Stimulated activated naive CD8-positive, alpha-beta T cell treated with anti-CD3 and anti-CD28 coated beads, Interleukin-15, amount 100 ng/mL, for 72 hours (primary cell): ENCODE measurements around the gene ZFP82.

Experiments used
- ATAC-seq: fragments of 150-1000 bp; cut with Tn5 transposase; 2 replicates; pipeline ENCODE4 v1.10.0; 2021; ENCODE audit warnings: mild to moderate bottlenecking, moderate library complexity
- DNase-seq, 2 donors: peaks; one replicate each; pipeline ENCODE4 v3.0.0; 2021 to 2022
- H3K27ac Mint-ChIP-seq, 2 donors: one replicate each; pipeline ENCODE4 v1.8.0; 2022; ENCODE audit warnings: mild to moderate bottlenecking in 2 of 2, mixed read lengths in 2 of 2, moderate library complexity in 2 of 2
- H3K27me3 Mint-ChIP-seq: one replicate; pipeline ENCODE4 v1.8.0; 2022; ENCODE audit warnings: mixed read lengths
- H3K4me1 Mint-ChIP-seq: one replicate; pipeline ENCODE4 v1.8.0; 2022; ENCODE audit warnings: mild to moderate bottlenecking, mixed read lengths
- H3K4me3 Mint-ChIP-seq, 2 donors: one replicate each; pipeline ENCODE4 v1.8.0; 2022; ENCODE audit warnings: mild to moderate bottlenecking in 2 of 2, mixed read lengths in 2 of 2, moderate library complexity in 1 of 2
- H3K9me3 Mint-ChIP-seq, 2 donors: one replicate each; pipeline ENCODE4 v1.8.0; 2022; ENCODE audit warnings: mixed read lengths in 2 of 2

Gene ZFP82

DNA sequence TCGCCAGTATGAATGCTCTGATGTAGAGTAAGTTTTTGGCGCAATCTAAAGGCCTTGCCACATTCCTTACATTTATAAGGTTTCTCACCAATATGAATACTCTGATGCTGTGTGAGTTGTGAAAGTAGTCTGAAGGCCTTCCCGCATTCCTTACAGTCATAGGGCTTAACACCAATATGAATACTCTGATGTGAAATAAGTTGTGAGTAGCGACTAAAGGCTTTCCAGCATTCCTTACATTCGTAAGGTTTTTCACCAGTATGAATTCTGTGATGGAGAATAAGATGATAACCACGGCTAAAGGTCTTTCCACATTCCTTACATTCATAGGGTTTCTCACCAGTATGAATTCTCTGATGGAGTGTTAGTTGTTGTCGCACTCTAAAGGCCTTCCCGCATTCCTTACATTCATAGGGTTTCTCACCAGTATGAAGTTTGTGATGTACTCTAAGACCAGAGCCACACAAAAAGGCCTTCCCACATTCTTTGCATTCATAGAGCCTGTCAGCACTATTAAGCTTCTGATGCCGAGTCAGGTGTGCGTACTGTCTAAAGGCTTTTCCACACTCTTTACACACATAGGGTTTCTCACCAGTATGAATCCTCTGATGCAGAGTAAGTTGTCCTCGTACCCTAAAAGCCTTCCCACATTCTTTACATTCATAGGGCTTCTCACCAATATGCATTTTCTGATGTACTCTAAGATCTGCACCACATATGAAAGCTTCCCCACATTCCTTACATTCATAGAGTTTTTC lies 25.3 kb downstream of the ZFP82 start:
- Mint-ChIP-seq H3K27ac (no peak overlapping the region), H3K27me3 (no peaks in the 10 kb centered on the region), H3K9me3 (peaks cover 45% of the 10 kb centered on the region in 2 donors), H3K4me1 (no peaks in the 10 kb centered on the region), H3K4me3 (no peak overlapping the region)
- DNase-seq = no peak
- no peak for ATAC-seq

DNA sequence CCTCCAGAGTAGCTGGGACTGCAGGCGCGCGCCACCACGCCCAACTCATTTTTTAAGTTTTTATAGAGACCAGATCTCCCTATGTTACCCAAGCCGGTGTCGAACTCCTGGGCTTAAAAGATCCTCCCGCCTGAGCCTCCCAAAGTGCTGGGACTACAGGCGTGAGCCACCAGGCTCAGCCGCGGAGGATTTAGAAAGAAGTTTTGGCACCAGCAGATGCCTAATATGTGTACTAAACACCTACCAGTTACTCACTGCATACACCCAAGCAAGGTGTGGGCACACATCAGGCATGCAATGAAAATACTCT lies 39.0 kb downstream of the ZFP82 start:
- ATAC-seq = no peak
- H3K27ac Mint-ChIP-seq = peak overlapping the region in 1 of 2 donors; percentile 100
- peaks cover 22% of the 10 kb centered on the region for H3K4me1 Mint-ChIP-seq
- DNase-seq = no peak
- H3K27me3 Mint-ChIP-seq = no peaks in the 10 kb centered on the region
- H3K4me3 Mint-ChIP-seq = peak overlapping the region; percentile 97 to 98
- peaks cover 5 to 10% of the 10 kb centered on the region in 2 donors for H3K9me3 Mint-ChIP-seq

DNA sequence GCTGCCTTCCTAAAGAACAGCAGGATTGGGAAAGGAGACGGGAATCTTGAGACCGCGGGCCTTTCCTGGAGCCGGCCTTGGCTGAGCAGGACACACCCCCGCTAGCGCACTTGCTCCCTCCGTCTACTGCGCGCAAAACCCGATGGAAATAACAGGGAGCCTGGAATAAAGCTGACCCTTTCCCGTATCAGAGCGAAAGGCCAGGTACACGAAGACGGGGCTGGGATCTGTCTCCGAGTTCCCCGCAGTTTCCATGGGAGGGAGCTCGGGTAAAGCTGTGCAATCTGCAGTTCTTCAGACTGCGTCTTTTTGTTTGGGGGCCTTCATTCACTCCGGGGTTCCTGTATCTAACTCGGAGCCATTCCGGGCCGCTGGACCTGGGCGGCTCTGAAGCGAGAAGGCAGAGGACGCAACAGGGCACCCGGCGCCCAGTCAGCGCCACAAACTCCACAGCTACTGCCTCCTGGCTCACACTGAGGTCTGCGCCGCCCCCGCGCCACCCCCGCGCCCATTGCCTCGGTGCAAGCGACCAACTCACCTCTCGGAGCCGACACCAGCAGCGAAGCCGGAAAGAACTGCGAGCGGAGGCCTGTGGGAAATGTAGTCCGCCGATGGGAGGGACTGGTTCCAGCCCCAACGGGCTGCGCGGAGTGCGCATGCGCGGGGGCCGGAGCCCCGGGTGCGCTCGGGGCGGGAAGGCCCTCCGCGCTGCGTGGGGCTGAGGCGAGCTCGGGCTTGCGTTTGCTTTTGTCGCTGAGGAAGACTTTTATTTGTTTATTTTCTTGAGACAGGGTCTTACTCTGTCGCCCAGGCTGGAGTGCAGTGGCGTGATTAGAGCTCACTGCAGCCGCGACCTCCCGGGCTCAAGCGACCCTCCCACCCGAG lies 39.6 kb downstream of the ZFP82 start, which contains the start of gene ZFP14:
Gene ZFP14, minus strand, starts transcription at position 577 of the 885 bp plus-strand sequence. CDS start 11,309 bp downstream, outside the sequence.
- H3K4me1 Mint-ChIP-seq = peaks cover 22% of the 10 kb centered on the region
- DNase-seq (peak; percentile 96), ATAC-seq (peak; percentile 100)
- peak within 1 kb of the TSS; percentile 97 to 98 for H3K4me3 Mint-ChIP-seq
- peaks cover 6 to 10% of the 10 kb centered on the region in 2 donors for H3K9me3 Mint-ChIP-seq
- H3K27ac Mint-ChIP-seq = peak within 1 kb of the TSS; percentile 99 to 100
- H3K27me3 Mint-ChIP-seq = no peaks in the 10 kb centered on the region

DNA sequence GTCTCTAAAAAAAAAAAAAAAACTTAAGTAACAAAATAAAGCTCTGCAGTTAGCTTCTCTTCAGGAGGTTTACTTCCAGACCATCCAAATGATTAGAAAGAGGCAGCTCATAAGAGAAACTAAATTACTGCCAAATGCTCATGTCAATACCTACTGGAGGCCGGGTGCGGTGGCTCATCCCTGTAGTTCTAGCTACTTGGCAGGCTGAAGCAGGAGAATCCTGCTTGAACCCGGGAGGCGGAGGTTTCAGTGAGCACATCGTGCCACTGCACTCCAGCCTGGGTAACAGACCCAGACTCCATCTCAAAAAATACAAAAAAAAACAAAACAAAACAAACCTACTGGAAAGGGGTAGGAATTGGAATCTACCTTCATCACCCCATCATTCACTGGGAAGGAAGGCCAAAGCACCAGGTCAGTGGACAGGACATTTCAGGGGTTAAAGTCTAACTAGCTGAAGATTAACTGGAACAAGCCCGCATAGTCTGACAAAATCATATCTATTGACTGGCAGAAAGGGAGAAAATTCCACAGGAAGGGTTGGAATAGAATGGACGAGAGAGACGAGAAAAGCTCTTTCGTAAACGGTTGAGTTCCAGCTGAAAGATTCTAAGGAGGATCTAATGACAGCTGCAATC lies 40.8 kb downstream of the ZFP82 start:
- Mint-ChIP-seq H3K4me1 (peaks cover 22% of the 10 kb centered on the region), H3K27me3 (no peaks in the 10 kb centered on the region), H3K4me3 (peak overlapping the region; percentile 97 to 98), H3K27ac (peak overlapping the region; percentile 99 to 100), H3K9me3 (peaks cover 8 to 13% of the 10 kb centered on the region in 2 donors)
- no peak for DNase-seq
- ATAC-seq = no peak

DNA sequence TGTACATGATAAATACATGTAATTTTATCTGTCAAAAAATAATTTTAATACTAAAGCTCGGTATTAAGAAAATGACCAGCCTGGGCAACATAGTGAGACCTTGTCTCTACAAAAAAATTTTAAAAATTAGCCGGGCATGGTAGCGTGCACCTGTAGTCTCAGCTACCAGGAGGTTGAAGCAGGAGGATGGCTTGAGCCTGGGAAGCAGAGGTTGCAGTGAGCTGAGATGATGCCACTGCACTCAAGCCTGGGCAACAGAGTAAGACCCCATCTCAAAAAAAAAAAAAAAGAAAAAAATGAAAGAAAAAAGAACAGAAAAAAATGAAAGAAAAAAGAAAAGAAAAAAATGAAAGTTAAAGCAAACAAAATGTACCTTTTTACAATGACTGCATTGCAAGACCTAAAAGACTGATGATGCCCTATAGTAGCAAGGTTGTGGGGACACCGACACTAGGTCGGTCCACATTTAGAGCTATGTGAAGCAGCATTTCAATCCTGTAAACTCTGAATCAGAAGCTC lies 44.7 kb downstream of the ZFP82 start:
- H3K4me3 Mint-ChIP-seq = no peak overlapping the region
- peaks cover 20% of the 10 kb centered on the region for H3K4me1 Mint-ChIP-seq
- H3K9me3 Mint-ChIP-seq = peaks cover 27 to 40% of the 10 kb centered on the region in 2 donors
- no peaks in the 10 kb centered on the region for H3K27me3 Mint-ChIP-seq
- DNase-seq (no peak), ATAC-seq (no peak)
- H3K27ac Mint-ChIP-seq = peak overlapping the region in 1 of 2 donors; percentile 54

DNA sequence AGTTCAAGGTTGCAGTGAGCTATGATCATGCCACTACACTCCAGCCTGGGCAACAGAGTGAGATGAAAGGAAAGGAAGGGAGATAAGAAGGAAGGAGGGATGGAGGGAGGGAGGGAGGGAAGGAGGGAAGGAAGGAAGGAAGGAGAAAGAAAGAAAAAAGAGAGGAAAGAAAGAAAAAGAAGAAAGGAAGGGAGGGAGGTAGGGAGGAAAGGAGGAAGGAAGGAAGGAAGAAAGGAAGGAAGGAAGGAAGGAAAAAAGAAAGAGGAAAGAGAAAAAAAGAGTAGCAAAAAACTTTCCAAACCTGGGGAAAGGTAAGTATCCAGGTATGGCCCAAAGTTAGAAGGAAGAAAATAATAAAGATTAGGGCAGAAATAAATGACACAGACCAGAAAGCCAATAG lies 46.6 kb downstream of the ZFP82 start:
- Mint-ChIP-seq H3K9me3 (peaks cover 25 to 50% of the 10 kb centered on the region in 2 donors), H3K4me1 (peaks cover 2% of the 10 kb centered on the region), H3K27me3 (no peaks in the 10 kb centered on the region), H3K27ac (no peak overlapping the region), H3K4me3 (no peak overlapping the region)
- DNase-seq (no peak), ATAC-seq (no peak)

DNA sequence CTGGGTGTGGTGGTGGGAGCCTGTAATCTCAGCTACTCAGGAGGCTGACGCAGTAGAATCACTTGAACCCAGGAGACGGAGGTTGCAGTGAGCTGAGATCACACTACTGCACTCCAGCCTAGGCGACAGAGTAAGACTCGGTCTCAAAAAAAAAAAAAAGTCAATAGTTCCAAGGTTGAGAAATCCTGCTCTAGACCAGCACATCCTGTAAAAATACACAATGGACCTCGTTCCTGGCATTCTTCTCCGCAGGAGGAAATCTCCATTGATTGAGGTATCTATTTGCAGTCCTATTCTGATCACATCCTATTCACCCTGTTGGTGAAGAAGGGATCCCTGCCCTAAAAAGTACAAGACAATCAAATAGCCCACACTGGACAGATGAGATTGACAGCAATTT lies 54.6 kb downstream of the ZFP82 start:
- Mint-ChIP-seq H3K27me3 (no peaks in the 10 kb centered on the region), H3K4me1 (no peaks in the 10 kb centered on the region), H3K27ac (no peak overlapping the region), H3K4me3 (no peak overlapping the region), H3K9me3 (peaks cover 20 to 31% of the 10 kb centered on the region in 2 donors)
- ATAC-seq = no peak
- DNase-seq = no peak
